ENCODE data around the gene C2orf49.
A peak's percentile ranks its signal among the peaks of the same experiment; 100 is the strongest.

Gene C2orf49

DNA sequence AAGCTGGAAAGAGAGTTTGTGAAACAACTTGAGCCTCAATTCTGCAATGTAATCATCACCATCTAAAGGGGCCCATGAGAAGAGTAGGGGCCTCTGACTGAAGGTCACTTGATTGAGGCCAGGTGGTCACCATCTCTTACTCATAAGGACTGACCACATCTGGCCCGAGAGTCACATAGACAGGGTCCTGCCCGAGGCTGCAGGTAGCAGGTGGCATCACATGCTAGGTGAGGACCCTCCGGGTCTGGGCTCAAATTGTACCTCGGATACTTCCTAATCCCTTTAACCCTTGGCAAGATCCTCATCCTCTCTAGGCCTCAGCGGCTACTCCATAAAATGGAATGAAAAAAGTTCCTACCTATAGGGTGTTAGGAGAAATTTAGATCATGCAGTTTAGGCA lies 44.8 kb downstream of the C2orf49 start:
- TF ChIP-seq GABPA (IDR thresholded peaks at IDR 0.05; ENCODE audit: low read depth) (no peak), SPI1 (IDR thresholded peaks at IDR 0.05; ENCODE audit: borderline replicate concordance, low read depth) (no peak), POLR2AphosphoS5 (IDR thresholded peaks at IDR 0.05; ENCODE audit: low read depth) (no peak), REST (IDR thresholded peaks at IDR 0.05; ENCODE audit: insufficient replicate concordance, low read depth) (no peak)
- TF ChIP-seq, protein P1, sequence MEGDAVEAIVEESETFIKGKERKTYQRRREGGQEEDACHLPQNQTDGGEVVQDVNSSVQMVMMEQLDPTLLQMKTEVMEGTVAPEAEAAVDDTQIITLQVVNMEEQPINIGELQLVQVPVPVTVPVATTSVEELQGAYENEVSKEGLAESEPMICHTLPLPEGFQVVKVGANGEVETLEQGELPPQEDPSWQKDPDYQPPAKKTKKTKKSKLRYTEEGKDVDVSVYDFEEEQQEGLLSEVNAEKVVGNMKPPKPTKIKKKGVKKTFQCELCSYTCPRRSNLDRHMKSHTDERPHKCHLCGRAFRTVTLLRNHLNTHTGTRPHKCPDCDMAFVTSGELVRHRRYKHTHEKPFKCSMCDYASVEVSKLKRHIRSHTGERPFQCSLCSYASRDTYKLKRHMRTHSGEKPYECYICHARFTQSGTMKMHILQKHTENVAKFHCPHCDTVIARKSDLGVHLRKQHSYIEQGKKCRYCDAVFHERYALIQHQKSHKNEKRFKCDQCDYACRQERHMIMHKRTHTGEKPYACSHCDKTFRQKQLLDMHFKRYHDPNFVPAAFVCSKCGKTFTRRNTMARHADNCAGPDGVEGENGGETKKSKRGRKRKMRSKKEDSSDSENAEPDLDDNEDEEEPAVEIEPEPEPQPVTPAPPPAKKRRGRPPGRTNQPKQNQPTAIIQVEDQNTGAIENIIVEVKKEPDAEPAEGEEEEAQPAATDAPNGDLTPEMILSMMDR (IDR thresholded peaks at IDR 0.05; ENCODE audit: insufficient read depth, low read length) = no peak

DNA sequence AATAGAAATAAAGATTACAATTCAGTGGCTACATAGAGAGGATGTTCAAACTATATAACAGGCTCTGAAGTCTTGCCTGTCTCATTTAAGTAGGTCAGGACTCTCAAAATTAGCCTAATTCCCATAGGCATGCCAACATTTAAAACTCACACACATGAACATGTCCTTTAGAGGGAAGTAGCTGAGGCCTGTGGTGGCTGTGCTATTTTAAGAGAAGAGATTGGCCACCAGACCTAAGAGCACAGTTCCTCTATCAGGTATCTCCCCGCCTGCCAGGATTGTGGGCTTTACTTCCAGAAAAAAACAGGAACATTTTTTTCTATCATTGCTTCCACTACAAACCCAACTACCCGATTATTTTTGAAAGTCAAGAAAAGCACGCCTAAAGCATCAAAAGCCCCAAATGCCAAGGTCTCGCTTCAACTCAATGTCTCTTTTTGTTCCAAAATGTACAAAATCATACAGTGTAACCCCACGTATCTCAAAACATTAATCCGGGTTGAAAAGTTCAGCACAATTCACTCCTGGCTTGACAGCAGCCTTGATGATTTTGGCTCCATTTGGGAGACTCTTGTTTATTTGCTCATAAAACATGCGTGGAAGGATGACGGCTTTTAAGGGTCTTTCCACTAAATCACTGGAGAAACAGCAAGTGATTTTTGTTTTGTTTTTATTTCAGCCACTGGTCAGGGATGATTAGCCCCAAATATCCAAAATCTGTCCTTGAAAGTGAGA lies 46.3 kb downstream of the C2orf49 start:
- peak in 1 of 2 experiments; percentile 43 for DNase-seq (ENCODE audit: low read depth in 1 of 2, low spot score in 1 of 2)
- TF ChIP-seq POLR2AphosphoS5 (IDR thresholded peaks at IDR 0.05; ENCODE audit: low read depth) (no peak), SPI1 (IDR thresholded peaks at IDR 0.05; ENCODE audit: borderline replicate concordance, low read depth) (peak; percentile 67; the same call in 1 of the 2 replicates)
- Histone ChIP-seq H3K27me3 (ENCODE audit: insufficient read depth, poor library complexity, severe bottlenecking) (no peaks in the 10 kb centered on the region), H3K27ac (replicated peaks) (no peak overlapping the region), H3K4me3 (replicated peaks; ENCODE audit: insufficient read depth, low read length) (no peak overlapping the region)

More for the DNA sequence above, 44.8 kb downstream of the C2orf49 start:
- H3K27me3 ChIP-seq (ENCODE audit: insufficient read depth, poor library complexity, severe bottlenecking) = no peaks in the 10 kb centered on the region
- no peak overlapping the region for H3K4me3 ChIP-seq (replicated peaks; ENCODE audit: insufficient read depth, low read length)
- DNase-seq (ENCODE audit: low read depth in 1 of 2, low spot score in 1 of 2) = no peak
- no peak overlapping the region for H3K27ac ChIP-seq (replicated peaks)

DNA sequence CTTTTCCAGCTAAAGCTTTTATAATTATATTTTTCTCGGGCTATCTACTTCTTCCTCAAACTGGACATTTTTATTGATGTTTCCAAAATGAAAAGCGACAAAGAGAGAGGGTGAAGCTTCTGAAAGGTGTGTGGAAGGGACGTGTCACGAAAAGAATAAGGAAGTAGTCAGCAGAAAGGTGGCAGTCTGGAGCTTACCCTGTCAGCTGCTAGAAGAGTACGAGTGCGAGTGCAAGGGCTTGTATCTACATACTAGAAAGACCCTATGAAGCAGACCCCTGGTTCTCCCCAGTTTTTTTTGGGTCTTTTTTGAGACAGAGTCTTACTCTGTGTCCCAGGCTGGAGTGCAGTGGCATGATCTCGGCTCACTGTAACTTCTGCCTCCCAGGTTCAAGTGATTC lies 46.9 kb downstream of the C2orf49 start:
- no peak overlapping the region for H3K27ac ChIP-seq (replicated peaks)

More for the DNA sequence above, 46.9 kb downstream of the C2orf49 start:
- Histone ChIP-seq H3K27me3 (ENCODE audit: insufficient read depth, poor library complexity, severe bottlenecking) (no peaks in the 10 kb centered on the region), H3K4me3 (replicated peaks; ENCODE audit: insufficient read depth, low read length) (no peak overlapping the region)
- TF ChIP-seq POLR2AphosphoS5 (IDR thresholded peaks at IDR 0.05; ENCODE audit: low read depth) (no peak), GABPA (IDR thresholded peaks at IDR 0.05; ENCODE audit: low read depth) (no peak), SPI1 (IDR thresholded peaks at IDR 0.05; ENCODE audit: borderline replicate concordance, low read depth) (no peak), REST (IDR thresholded peaks at IDR 0.05; ENCODE audit: insufficient replicate concordance, low read depth) (no peak)
- TF ChIP-seq, protein P1 (IDR thresholded peaks at IDR 0.05; ENCODE audit: insufficient read depth, low read length) = no peak
- no peak for DNase-seq (ENCODE audit: low read depth in 1 of 2, low spot score in 1 of 2)

Measured in HL-60 (cell line).